GM21723 (cell line): Measurements from ENCODE around the gene IFIT3.

Experiments
- ATAC-seq: cut with Tn5 transposase; IDR thresholded peaks from one replicate; pipeline ENCODE4 v1.9.1; 2021; ENCODE audit warnings: mild to moderate bottlenecking, moderate library complexity; ENCODE audit not compliant: unreplicated experiment

IFIT3 gene

DNA sequence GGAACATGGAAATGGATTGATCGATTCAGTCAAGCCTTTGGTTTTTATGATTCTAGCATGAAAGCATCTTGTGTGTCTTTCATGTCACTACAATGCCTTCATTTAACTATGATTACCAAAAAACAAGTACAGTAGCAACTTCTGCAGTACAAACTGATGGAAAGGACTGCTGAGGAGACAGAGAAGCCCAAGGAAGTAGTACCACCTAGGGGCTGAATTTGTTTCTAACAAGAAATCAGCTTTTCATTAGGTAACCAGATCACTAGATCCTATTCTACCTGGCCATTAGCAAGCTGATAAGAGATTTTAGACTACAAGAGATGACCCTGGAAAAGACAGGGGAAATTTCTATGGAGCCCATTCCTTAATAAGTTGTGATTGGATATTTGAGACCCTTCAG is 61.5 kb downstream of the IFIT3 start:
- ATAC-seq = no peak
